OCI-LY1 (cell line): ENCODE results near the gene RET.

Experiments
- H2AFZ ChIP-seq: fragments of 200-600 bp; sonication (generic), shearing (Covaris generic); 2 replicates; pipeline ENCODE4 v1.6.0; 2014; ENCODE audit warnings: antibody characterized with exemption, mild to moderate bottlenecking, low read length
- H3F3A ChIP-seq: fragments of 200-600 bp; sonication (generic), shearing (Covaris generic); 2 replicates; pipeline ENCODE4 v1.6.0; 2014; ENCODE audit warnings: mild to moderate bottlenecking, antibody characterized with exemption, low read length, moderate library complexity; ENCODE audit not compliant: insufficient read depth
- H3K27ac ChIP-seq: fragments of 200-600 bp; sonication (generic); 2 replicates; pipeline ENCODE4 v1.5.1; 2014; ENCODE audit warnings: low read length, mixed run types, mild to moderate bottlenecking, low read depth; ENCODE audit not compliant: poor library complexity, severe bottlenecking
- H3K27me3 ChIP-seq: fragments of 200-600 bp; sonication (generic); 2 replicates; pipeline ENCODE4 v1.6.0; 2014; ENCODE audit warnings: antibody characterized with exemption, mild to moderate bottlenecking, low read length, moderate library complexity; ENCODE audit not compliant: insufficient read depth
- H3K36me3 ChIP-seq: fragments of 200-600 bp; sonication (generic); 2 replicates; pipeline ENCODE4 v1.6.1; 2014; ENCODE audit warnings: mild to moderate bottlenecking, antibody characterized with exemption, low read length, moderate library complexity, mixed read lengths; ENCODE audit not compliant: insufficient read depth
- H3K4me1 ChIP-seq: fragments of 200-600 bp; sonication (generic); 2 replicates; pipeline ENCODE4 v1.5.1; 2014; ENCODE audit warnings: mild to moderate bottlenecking, low read length, moderate library complexity; ENCODE audit not compliant: insufficient read depth, severe bottlenecking
- H3K4me2 ChIP-seq: fragments of 200-600 bp; sonication (generic), shearing (Covaris generic); 2 replicates; pipeline ENCODE4 v1.6.1; 2014; ENCODE audit warnings: low read length
- H3K4me3 ChIP-seq: fragments of 200-600 bp; sonication (generic); 2 replicates; pipeline ENCODE4 v1.5.1; 2014; ENCODE audit warnings: low read length, low read depth, mild to moderate bottlenecking, mixed read lengths; ENCODE audit not compliant: poor library complexity, severe bottlenecking
- H3K79me2 ChIP-seq: fragments of 200-600 bp; shearing (Covaris generic); 2 replicates; pipeline ENCODE4 v1.6.1; 2016; ENCODE audit warnings: mixed run types, low read length, mixed read lengths; ENCODE audit not compliant: insufficient read depth
- H3K9ac ChIP-seq: fragments of 200-600 bp; sonication (generic), shearing (Covaris generic); 2 replicates; pipeline ENCODE4 v1.6.1; 2014; ENCODE audit warnings: mild to moderate bottlenecking, low read length, mixed read lengths
- H3K9me2 ChIP-seq: fragments of 200-600 bp; sonication (generic), shearing (Covaris generic); 2 replicates; pipeline ENCODE4 v1.6.1; 2014; ENCODE audit warnings: low read depth, mild to moderate bottlenecking, low read length, mixed read lengths
- H3K9me3 ChIP-seq: fragments of 200-600 bp; shearing (Covaris generic); 2 replicates; pipeline ENCODE4 v1.6.1; 2014; ENCODE audit warnings: low read length, mixed read lengths
- H4K20me1 ChIP-seq: fragments of 200-600 bp; sonication (generic), shearing (Covaris generic); 2 replicates; pipeline ENCODE4 v1.6.0; 2016; ENCODE audit warnings: mild to moderate bottlenecking, low read length; ENCODE audit not compliant: insufficient read depth
- CTCF ChIP-seq: fragments of 200-600 bp; sonication (generic), shearing (Covaris generic); IDR thresholded peaks from 2 replicates; pipeline ENCODE4 v1.5.1; 2017; ENCODE audit warnings: mild to moderate bottlenecking, antibody characterized with exemption, low read length, moderate library complexity, mixed read lengths
- EZH2 ChIP-seq: fragments of 200-600 bp; sonication (generic), shearing (Covaris generic); IDR thresholded peaks from 2 replicates; pipeline ENCODE4 v1.8.0; 2017; ENCODE audit warnings: borderline replicate concordance, mixed run types, mild to moderate bottlenecking, antibody characterized with exemption, low read length, moderate library complexity, mixed read lengths

The RET gene

GRCh38 chr10:43160046-43160920 lies 83.4 kb downstream of the RET start:
- Histone ChIP-seq H3K27ac (no peak overlapping the region), H3K4me1 (no peaks in the 10 kb centered on the region), H3K79me2 (no peaks in the 10 kb centered on the region), H3K36me3 (no peaks in the 10 kb centered on the region), H3K27me3 (no peaks in the 10 kb centered on the region), H3K9me3 (no peaks in the 10 kb centered on the region), H3K9ac (no peak overlapping the region), H3K4me2 (no peak overlapping the region), H3K9me2 (no peaks in the 10 kb centered on the region), H3F3A (no peaks in the 10 kb centered on the region), H3K4me3 (no peak overlapping the region), H2AFZ (no peak overlapping the region), H4K20me1 (no peaks in the 10 kb centered on the region)
- TF ChIP-seq CTCF = no peak
- no peak for TF ChIP-seq EZH2

DNA sequence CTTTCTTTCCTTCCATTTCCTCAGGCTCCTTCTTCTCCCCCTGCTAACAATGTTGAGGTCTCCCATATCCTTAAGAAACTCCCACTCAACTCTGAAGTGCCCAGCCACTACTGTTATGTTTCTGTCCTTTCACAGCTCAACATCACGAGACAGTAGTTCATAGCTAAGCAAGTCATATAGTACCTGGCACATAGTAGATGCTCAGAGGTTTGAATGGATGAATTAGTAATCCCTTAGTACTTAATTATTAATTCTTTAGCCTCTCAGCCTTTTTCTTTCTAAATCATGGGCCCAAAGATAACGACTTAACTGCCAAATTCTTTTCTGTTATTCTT lies 84.0 kb downstream of the RET start:
- H3K4me3 ChIP-seq = no peak overlapping the region
- no peak overlapping the region for H3K9ac ChIP-seq
- H3K79me2 ChIP-seq = no peaks in the 10 kb centered on the region
- H3F3A ChIP-seq = no peaks in the 10 kb centered on the region
- H3K36me3 ChIP-seq = no peaks in the 10 kb centered on the region
- no peaks in the 10 kb centered on the region for H3K4me1 ChIP-seq
- no peak overlapping the region for H3K4me2 ChIP-seq
- H3K27me3 ChIP-seq = no peaks in the 10 kb centered on the region
- no peaks in the 10 kb centered on the region for H3K9me2 ChIP-seq
- no peak overlapping the region for H3K27ac ChIP-seq
- H4K20me1 ChIP-seq = no peaks in the 10 kb centered on the region
- H3K9me3 ChIP-seq = no peaks in the 10 kb centered on the region
- no peak overlapping the region for H2AFZ ChIP-seq
- TF ChIP-seq CTCF (no peak), EZH2 (no peak)

DNA sequence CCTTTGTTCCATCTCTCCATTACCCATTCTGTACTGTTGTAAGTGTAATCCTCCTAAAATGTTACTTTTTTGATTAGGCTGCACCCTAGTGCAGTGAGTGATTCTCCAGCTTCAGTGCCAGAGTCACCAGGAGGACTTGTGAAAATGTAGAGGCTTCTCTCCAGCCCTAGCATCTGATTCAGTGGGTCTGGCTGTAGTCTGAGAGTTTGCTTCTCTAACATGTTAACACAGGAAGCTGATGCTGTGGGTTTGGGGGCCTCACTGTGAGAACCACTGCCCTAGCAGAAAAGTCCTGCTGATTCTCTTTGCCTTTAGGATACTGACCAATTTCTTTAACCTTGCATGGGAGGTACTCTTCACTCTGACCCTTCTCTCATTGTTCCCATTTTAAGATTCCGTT lies 85.7 kb downstream of the RET start:
- H3K36me3 ChIP-seq = no peaks in the 10 kb centered on the region
- no peaks in the 10 kb centered on the region for H3K4me1 ChIP-seq
- no peak overlapping the region for H2AFZ ChIP-seq
- H3K4me2 ChIP-seq = no peak overlapping the region
- no peak overlapping the region for H3K4me3 ChIP-seq
- no peak for TF ChIP-seq CTCF
- TF ChIP-seq EZH2 = no peak
- no peaks in the 10 kb centered on the region for H3K27me3 ChIP-seq
- H3K9ac ChIP-seq = no peak overlapping the region
- H3K79me2 ChIP-seq = no peaks in the 10 kb centered on the region
- H4K20me1 ChIP-seq = no peaks in the 10 kb centered on the region
- no peaks in the 10 kb centered on the region for H3K9me3 ChIP-seq
- no peak overlapping the region for H3K27ac ChIP-seq
- H3K9me2 ChIP-seq = no peaks in the 10 kb centered on the region
- no peaks in the 10 kb centered on the region for H3F3A ChIP-seq
